T-cell (primary cell): Measurements from ENCODE around the gene TBC1D16. TPM values are rescaled to one million over a fixed set of nuclear protein-coding genes. Genes with fewer than 3 reads are reported as not detected.

Experiments used
- ATAC-seq, 4 experiments: fragments of 200-7000 bp in 3 of 4; fragments of 150-1000 bp in 1 of 4; cut with Tn5 transposase; replicated peaks in 1 of 4; 1 replicate in 3 of 4; 2 replicates in 1 of 4; pipeline ENCODE4 v1.10.0; 2021; ENCODE audit warnings: moderate library complexity in 3 of 4, mild to moderate bottlenecking in 2 of 4, moderate number of reproducible peaks in 1 of 4
- CTCF ChIA-PET, 2 donors: fragments of 300-600 bp; sonication (Branson Sonifier 250); formaldehyde crosslinking; loops; one replicate each; lab custom pipeline; 2022; ENCODE audit warnings: antibody characterized with exemption in 2 of 2; lab: Charles Lee
- POLR2A ChIA-PET, 2 donors: fragments of 300-600 bp; sonication (Branson Sonifier 250); formaldehyde crosslinking; loops; one replicate each; lab custom pipeline; 2022; ENCODE audit warnings: antibody characterized with exemption in 2 of 2; lab: Charles Lee
- DNase-seq, 35 experiments: peaks; one replicate each; pipeline versions ENCODE4 v3.0.0 to v3.0.0-alpha.2; 2013 to 2023
- H3K27ac ChIP-seq: one replicate; pipeline ENCODE4 v1.5.1; 2013; ENCODE audit warnings: low read length
- H3K27me3 ChIP-seq, 2 experiments: replicated peaks in 1 of 2; 1 replicate in 1 of 2; 2 replicates in 1 of 2; pipeline versions ENCODE4 v1.6.1 to v1.7.0; 2013; ENCODE audit warnings: low read length in 1 of 2, mixed read lengths in 1 of 2; ENCODE audit not compliant: control insufficient read depth in 2 of 2, insufficient read depth in 2 of 2; ENCODE audit errors: extremely low read depth in 1 of 2
- H3K36me3 ChIP-seq, 2 donors: 1 replicate in 1 of 2; 2 replicates in 1 of 2; pipeline versions ENCODE4 v1.6.1 to v1.7.0; 2013; ENCODE audit warnings: low read length in 1 of 2; ENCODE audit not compliant: control insufficient read depth in 2 of 2, insufficient read depth in 1 of 2; ENCODE audit errors: extremely low read depth in 1 of 2
- H3K4me1 ChIP-seq, 2 experiments: 1 replicate in 1 of 2; 2 replicates in 1 of 2; pipeline versions ENCODE4 v1.6.1 to v1.7.0; 2013; ENCODE audit warnings: low read length in 2 of 2, mixed read lengths in 1 of 2; ENCODE audit not compliant: insufficient read depth in 2 of 2, control insufficient read depth in 1 of 2; ENCODE audit errors: extremely low read depth in 1 of 2
- H3K4me3 ChIP-seq, 2 donors: 1 replicate in 1 of 2; 2 replicates in 1 of 2; pipeline versions ENCODE4 v1.5.1 to v1.7.0; 2013; ENCODE audit warnings: mild to moderate bottlenecking in 2 of 2, low read length in 1 of 2, moderate library complexity in 1 of 2; ENCODE audit not compliant: control insufficient read depth in 1 of 2; ENCODE audit errors: extremely low read depth in 1 of 2
- H3K9me3 ChIP-seq: 2 replicates; pipeline ENCODE4 v1.7.0; 2013
- H3K27ac Mint-ChIP-seq, 2 donors: one replicate each; pipeline ENCODE4 v1.8.0; 2020 to 2021; ENCODE audit warnings: mild to moderate bottlenecking in 2 of 2, mixed read lengths in 2 of 2
- H3K27me3 Mint-ChIP-seq, 2 donors: one replicate each; pipeline ENCODE4 v1.8.0; 2021 to 2022; ENCODE audit warnings: mixed read lengths in 2 of 2
- H3K36me3 Mint-ChIP-seq: one replicate; pipeline ENCODE4 v1.8.0; 2021; ENCODE audit warnings: mixed read lengths
- H3K4me1 Mint-ChIP-seq, 3 donors: one replicate each; pipeline ENCODE4 v1.8.0; 2020 to 2022; ENCODE audit warnings: mixed read lengths in 3 of 3, mild to moderate bottlenecking in 1 of 3
- H3K4me3 Mint-ChIP-seq, 3 donors: one replicate each; pipeline ENCODE4 v1.8.0; 2020 to 2022; ENCODE audit warnings: mild to moderate bottlenecking in 3 of 3, mixed read lengths in 3 of 3, moderate library complexity in 3 of 3
- H3K9me3 Mint-ChIP-seq, 3 donors: one replicate each; pipeline ENCODE4 v1.8.0; 2020 to 2022; ENCODE audit warnings: mixed read lengths in 3 of 3
- WGBS: methylation state at CpG from one replicate; pipeline ENCODE4 v1.1.5; 2013; ENCODE audit warnings: missing lambda C conversion rate; ENCODE audit not compliant: insufficient coverage; 5-methylcytosine and 5-hydroxymethylcytosine counted together
- total RNA-seq, 35 experiments: library from RNA in 6 of 35; stranded (reverse) in 6 of 35; fragments of 120-200 nt in 1 of 35; gene quantifications; one replicate each; pipeline versions ENCODE4 v1.2.1 to v1.2.4 and lab custom pipeline; 2013 to 2026

The TBC1D16 gene
- total RNA-seq, 5 donors from 2014 or later (not counting 1 experiment from before 2014, with no cell fraction given) = 1.9 to 6.1 (median 3.4) TPM

GRCh38 chr17:79927688-79928501 is 107.8 kb downstream of the TBC1D16 start:
- peak overlapping the region in 1 of 3 donors; percentile 28 for H3K4me3 Mint-ChIP-seq
- no peak overlapping the region for H3K4me3 ChIP-seq
- no peaks in the 10 kb centered on the region for H3K9me3 Mint-ChIP-seq
- POLR2A ChIA-PET = no interaction called here
- H3K4me1 ChIP-seq = peaks cover 2 to 51% of the 10 kb centered on the region in 2 experiments
- H3K36me3 Mint-ChIP-seq = no peaks in the 10 kb centered on the region
- DNase-seq (no peak), ATAC-seq (no peak)
- peaks cover 0 to 42% (median 0%) of the 10 kb centered on the region in 3 donors for H3K4me1 Mint-ChIP-seq
- CTCF ChIA-PET = no interaction called here
- no peaks in the 10 kb centered on the region for H3K9me3 ChIP-seq
- H3K36me3 ChIP-seq = no peaks in the 10 kb centered on the region
- H3K27me3 Mint-ChIP-seq = peaks cover 24 to 35% of the 10 kb centered on the region in 2 donors
- peaks cover 0 to 78% of the 10 kb centered on the region in 2 experiments for H3K27me3 ChIP-seq
- no peak overlapping the region for H3K27ac Mint-ChIP-seq
- 72% methylated on average over 8 of the region's 13 CpGs for WGBS
- H3K27ac ChIP-seq = no peak overlapping the region

GRCh38 chr17:79927136-79927661 is 108.5 kb downstream of the TBC1D16 start:
- Histone ChIP-seq H3K9me3 (no peaks in the 10 kb centered on the region), H3K27me3 (peaks cover 0 to 77% of the 10 kb centered on the region in 2 experiments), H3K4me3 (no peak overlapping the region), H3K27ac (no peak overlapping the region), H3K4me1 (peaks cover 2 to 50% of the 10 kb centered on the region in 2 experiments), H3K36me3 (no peaks in the 10 kb centered on the region)
- Mint-ChIP-seq H3K36me3 (no peaks in the 10 kb centered on the region), H3K27ac (no peak overlapping the region), H3K4me1 (peaks cover 0 to 36% (median 0%) of the 10 kb centered on the region in 3 donors), H3K4me3 (peak overlapping the region in 1 of 3 donors; percentile 28), H3K9me3 (no peaks in the 10 kb centered on the region), H3K27me3 (peaks cover 17 to 28% of the 10 kb centered on the region in 2 donors)
- peak in 14 of 35 experiments; percentile 4 to 37 (median 16) for DNase-seq
- CTCF ChIA-PET = no interaction called here
- ATAC-seq = peak; percentile 45 to 67 (median 52)
- WGBS = 47% methylated on average over 23 of the region's 28 CpGs
- POLR2A ChIA-PET = no interaction called here

GRCh38 chr17:79926605-79927135 is 109.0 kb downstream of the TBC1D16 start:
- no peak for ATAC-seq

GRCh38 chr17:79926142-79926604 is 109.5 kb downstream of the TBC1D16 start:
- H3K27me3 ChIP-seq = peaks cover 0 to 77% of the 10 kb centered on the region in 2 experiments
- POLR2A ChIA-PET = no interaction called here
- DNase-seq = no peak
- no peaks in the 10 kb centered on the region for H3K9me3 ChIP-seq
- H3K36me3 ChIP-seq = no peaks in the 10 kb centered on the region
- H3K4me1 ChIP-seq = peaks cover 2 to 54% of the 10 kb centered on the region in 2 experiments
- CTCF ChIA-PET = no interaction called here
- ATAC-seq = no peak
- Mint-ChIP-seq H3K4me3 (no peak overlapping the region), H3K4me1 (peaks cover 0 to 40% (median 0%) of the 10 kb centered on the region in 3 donors), H3K27me3 (peaks cover 10 to 26% of the 10 kb centered on the region in 2 donors), H3K27ac (no peak overlapping the region), H3K36me3 (no peaks in the 10 kb centered on the region), H3K9me3 (no peaks in the 10 kb centered on the region)
- H3K4me3 ChIP-seq = no peak overlapping the region
- WGBS = 82% methylated on average over 7 of the region's 9 CpGs
- H3K27ac ChIP-seq = no peak overlapping the region

More at GRCh38 chr17:79926605-79927135, 109.0 kb downstream of the TBC1D16 start:
- Mint-ChIP-seq H3K4me3 (no peak overlapping the region), H3K9me3 (no peaks in the 10 kb centered on the region), H3K27me3 (peaks cover 15 to 28% of the 10 kb centered on the region in 2 donors), H3K27ac (no peak overlapping the region), H3K4me1 (peaks cover 0 to 38% (median 0%) of the 10 kb centered on the region in 3 donors), H3K36me3 (no peaks in the 10 kb centered on the region)
- no peak overlapping the region for H3K27ac ChIP-seq
- peaks cover 2 to 50% of the 10 kb centered on the region in 2 experiments for H3K4me1 ChIP-seq
- peaks cover 0 to 77% of the 10 kb centered on the region in 2 experiments for H3K27me3 ChIP-seq
- no peaks in the 10 kb centered on the region for H3K9me3 ChIP-seq
- CTCF ChIA-PET = no interaction called here
- POLR2A ChIA-PET = no interaction called here
- WGBS = 90% methylated on average over 18 of the region's 18 CpGs
- H3K36me3 ChIP-seq = no peaks in the 10 kb centered on the region
- DNase-seq = no peak
- H3K4me3 ChIP-seq = no peak overlapping the region

GRCh38 chr17:79925242-79925957 is 110.3 kb downstream of the TBC1D16 start:
- ChIA-PET POLR2A (no interaction called here), CTCF (no interaction called here)
- no peak for DNase-seq
- peaks cover 0 to 37% (median 0%) of the 10 kb centered on the region in 3 donors for H3K4me1 Mint-ChIP-seq
- no peak overlapping the region for H3K4me3 Mint-ChIP-seq
- Histone ChIP-seq H3K36me3 (no peaks in the 10 kb centered on the region), H3K4me1 (peaks cover 2 to 57% of the 10 kb centered on the region in 2 experiments), H3K9me3 (no peaks in the 10 kb centered on the region), H3K4me3 (no peak overlapping the region), H3K27ac (no peak overlapping the region), H3K27me3 (peaks cover 0 to 73% of the 10 kb centered on the region in 2 experiments)
- no peaks in the 10 kb centered on the region for H3K9me3 Mint-ChIP-seq
- WGBS = 72% methylated on average over 21 of the region's 29 CpGs
- ATAC-seq = no peak
- peaks cover 9 to 23% of the 10 kb centered on the region in 2 donors for H3K27me3 Mint-ChIP-seq
- no peaks in the 10 kb centered on the region for H3K36me3 Mint-ChIP-seq
- H3K27ac Mint-ChIP-seq = no peak overlapping the region

GRCh38 chr17:79924639-79924976 is 111.1 kb downstream of the TBC1D16 start:
- ChIA-PET POLR2A (no interaction called here), CTCF (no interaction called here)
- H3K36me3 Mint-ChIP-seq = no peaks in the 10 kb centered on the region
- H3K4me3 ChIP-seq = no peak overlapping the region
- no peak overlapping the region for H3K27ac ChIP-seq
- peaks cover 2 to 53% of the 10 kb centered on the region in 2 experiments for H3K4me1 ChIP-seq
- H3K27me3 ChIP-seq = peaks cover 0 to 71% of the 10 kb centered on the region in 2 experiments
- WGBS = 92% methylated on average over 3 of the region's 3 CpGs
- no peaks in the 10 kb centered on the region for H3K9me3 ChIP-seq
- H3K4me1 Mint-ChIP-seq = peaks cover 0 to 37% (median 0%) of the 10 kb centered on the region in 3 donors
- DNase-seq = no peak
- no peak overlapping the region for H3K27ac Mint-ChIP-seq
- H3K27me3 Mint-ChIP-seq = peaks cover 9 to 21% of the 10 kb centered on the region in 2 donors
- no peaks in the 10 kb centered on the region for H3K9me3 Mint-ChIP-seq
- ATAC-seq = no peak
- no peak overlapping the region for H3K4me3 Mint-ChIP-seq
- H3K36me3 ChIP-seq = no peaks in the 10 kb centered on the region
